ENCODE measurements around the gene NSD2. TPM values are rescaled to one million over a fixed set of nuclear protein-coding genes. Genes with fewer than 3 reads are reported as not detected.

The NSD2 gene
- total RNA-seq, 1 donor from 2014 or later: 202 TPM

GRCh38 chr4:1948892-1949436 is 77.8 kb downstream of the NSD2 start:
- no peaks in the 10 kb centered on the region for H3K4me1 Mint-ChIP-seq (ENCODE audit: low read depth)
- no peak overlapping the region for H3K4me3 Mint-ChIP-seq
- no peaks in the 10 kb centered on the region for H3K9me3 Mint-ChIP-seq
- no peak for DNase-seq (ENCODE audit: low spot score)
- intact Hi-C loops (cut with micrococcal nuclease): no loop called here
- peaks cover 15% of the 10 kb centered on the region for H3K36me3 Mint-ChIP-seq (ENCODE audit: low read depth)
- H3K27ac Mint-ChIP-seq: peak overlapping the region; percentile 52
- H3K27me3 Mint-ChIP-seq (ENCODE audit: insufficient read depth): no peaks in the 10 kb centered on the region

DNA sequence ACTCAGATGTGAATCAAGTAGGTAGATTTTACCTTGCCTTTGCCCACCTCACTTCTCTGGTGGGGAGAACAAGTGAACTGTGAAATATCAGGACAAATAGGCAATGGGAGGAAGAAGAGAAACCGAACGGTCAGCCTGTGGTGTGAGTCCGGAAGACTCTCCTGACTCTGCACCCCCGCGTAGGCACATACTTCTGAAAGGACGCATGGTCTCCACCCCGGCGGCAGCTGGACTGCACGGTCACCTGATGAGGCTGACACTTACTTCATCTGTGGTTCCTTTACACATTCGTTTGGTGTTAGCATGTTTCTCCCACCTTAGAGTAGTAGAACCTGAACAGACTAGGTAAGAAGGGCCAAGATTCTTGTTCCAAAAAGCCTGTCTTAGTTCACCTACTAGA is 79.2 kb downstream of the NSD2 start:
- Mint-ChIP-seq H3K27me3 (ENCODE audit: insufficient read depth) (no peaks in the 10 kb centered on the region), H3K4me1 (ENCODE audit: low read depth) (no peaks in the 10 kb centered on the region), H3K27ac (no peak overlapping the region), H3K9me3 (no peaks in the 10 kb centered on the region), H3K4me3 (no peak overlapping the region), H3K36me3 (ENCODE audit: low read depth) (peaks cover 19% of the 10 kb centered on the region)
- no peak for DNase-seq (ENCODE audit: low spot score)
- intact Hi-C loops (cut with micrococcal nuclease): no loop called here

DNA sequence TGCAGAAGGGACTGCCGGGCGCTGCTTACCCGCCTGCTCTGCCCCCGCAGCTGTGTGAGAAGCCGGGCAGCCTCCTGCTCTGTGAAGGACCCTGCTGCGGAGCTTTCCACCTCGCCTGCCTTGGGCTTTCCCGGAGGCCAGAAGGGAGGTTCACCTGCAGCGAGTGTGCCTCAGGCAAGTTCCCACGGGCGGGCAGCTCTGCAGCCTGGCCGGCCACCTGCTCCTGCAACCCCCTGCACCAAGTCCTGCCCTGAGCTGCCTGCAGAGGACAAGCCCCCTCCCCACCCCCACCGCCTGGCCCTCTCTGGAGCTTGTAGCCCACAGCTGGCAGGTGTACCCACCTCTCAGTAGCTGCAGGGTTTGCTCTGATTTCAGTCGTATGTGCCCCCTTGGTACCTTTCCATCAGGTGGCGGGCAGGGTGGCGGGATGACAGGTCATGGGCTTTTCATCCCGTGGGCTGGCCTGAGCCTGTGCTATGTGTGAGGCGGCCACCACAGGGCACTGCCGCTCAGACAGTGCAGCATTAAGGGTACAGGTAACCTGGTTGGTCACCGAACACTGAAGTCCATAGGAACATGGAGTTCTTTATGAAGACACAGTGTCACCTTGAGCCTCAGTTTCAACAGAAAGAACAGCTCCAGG is 81.0 kb downstream of the NSD2 start:
- no peaks in the 10 kb centered on the region for H3K27me3 Mint-ChIP-seq (ENCODE audit: insufficient read depth)
- peaks cover 28% of the 10 kb centered on the region for H3K36me3 Mint-ChIP-seq (ENCODE audit: low read depth)

DNA sequence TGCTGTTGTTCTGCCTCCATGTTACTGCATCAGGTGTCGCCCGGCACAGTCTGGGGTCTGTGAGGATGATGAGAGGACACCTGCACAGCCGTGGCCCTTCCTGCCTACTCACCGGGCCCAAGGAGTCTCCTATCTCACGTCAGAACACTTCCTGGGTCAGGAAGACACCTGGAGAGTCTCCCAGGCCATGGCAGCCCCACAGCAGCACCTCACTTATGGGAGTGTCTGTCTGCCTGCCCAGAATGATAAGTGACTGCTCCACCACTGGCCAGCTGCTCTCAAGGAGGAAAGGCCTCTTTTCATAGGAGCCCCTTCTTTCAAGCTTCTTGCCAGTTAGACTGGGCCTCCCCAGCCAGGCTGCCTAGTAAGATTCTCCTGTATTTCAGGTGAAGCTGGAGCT is 81.5 kb downstream of the NSD2 start:
- H3K4me3 Mint-ChIP-seq: no peak overlapping the region
- no peak for DNase-seq (ENCODE audit: low spot score)

More for the DNA sequence above, 81.0 kb downstream of the NSD2 start:
- no peak for DNase-seq (ENCODE audit: low spot score)
- intact Hi-C loops (cut with micrococcal nuclease): no loop called here
- Mint-ChIP-seq H3K9me3 (no peaks in the 10 kb centered on the region), H3K4me1 (ENCODE audit: low read depth) (no peaks in the 10 kb centered on the region), H3K27ac (no peak overlapping the region), H3K4me3 (no peak overlapping the region)

DNA sequence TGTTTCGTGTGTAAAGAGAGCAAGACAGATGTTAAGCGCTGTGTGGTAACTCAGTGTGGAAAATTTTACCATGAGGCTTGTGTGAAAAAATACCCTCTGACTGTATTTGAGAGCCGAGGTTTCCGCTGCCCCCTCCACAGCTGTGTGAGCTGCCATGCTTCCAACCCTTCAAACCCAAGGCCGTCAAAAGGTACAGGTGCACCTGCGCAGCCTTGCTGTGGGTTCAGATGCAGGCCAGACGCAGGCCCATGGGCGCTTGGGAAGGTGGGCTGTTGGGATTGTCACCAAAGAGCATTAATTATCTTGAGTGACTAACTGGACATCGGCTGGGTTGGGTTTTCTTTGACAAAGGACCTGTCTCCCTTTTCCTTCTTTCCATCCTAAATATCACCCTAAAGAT is 82.1 kb downstream of the NSD2 start:
- no peak for DNase-seq (ENCODE audit: low spot score)
- no peak overlapping the region for H3K4me3 Mint-ChIP-seq
- peaks cover 36% of the 10 kb centered on the region for H3K36me3 Mint-ChIP-seq (ENCODE audit: low read depth)
- H3K27ac Mint-ChIP-seq: no peak overlapping the region
- intact Hi-C loops (cut with micrococcal nuclease): no loop called here
- no peaks in the 10 kb centered on the region for H3K4me1 Mint-ChIP-seq (ENCODE audit: low read depth)
- no peaks in the 10 kb centered on the region for H3K27me3 Mint-ChIP-seq (ENCODE audit: insufficient read depth)
- H3K9me3 Mint-ChIP-seq: no peaks in the 10 kb centered on the region

More for the DNA sequence above, 81.5 kb downstream of the NSD2 start:
- Mint-ChIP-seq H3K4me1 (ENCODE audit: low read depth) (no peaks in the 10 kb centered on the region), H3K36me3 (ENCODE audit: low read depth) (peaks cover 30% of the 10 kb centered on the region), H3K27me3 (ENCODE audit: insufficient read depth) (no peaks in the 10 kb centered on the region), H3K9me3 (no peaks in the 10 kb centered on the region), H3K27ac (no peak overlapping the region)
- intact Hi-C loops (cut with micrococcal nuclease): no loop called here

- no peak for DNase-seq (ENCODE audit: low spot score)
- no peaks in the 10 kb centered on the region for H3K9me3 Mint-ChIP-seq
- H3K27ac Mint-ChIP-seq: no peak overlapping the region
- H3K27me3 Mint-ChIP-seq (ENCODE audit: insufficient read depth): no peaks in the 10 kb centered on the region
- H3K4me3 Mint-ChIP-seq: no peak overlapping the region
- H3K4me1 Mint-ChIP-seq (ENCODE audit: low read depth): no peaks in the 10 kb centered on the region
- intact Hi-C loops (cut with micrococcal nuclease): loop anchor here (5.0 kb wide), 1 partner anchor 34 kb away; no protein-coding TSS in a partner anchor
- H3K36me3 Mint-ChIP-seq (ENCODE audit: low read depth): peaks cover 58% of the 10 kb centered on the region
Measured at GRCh38 chr4:1956631-1957030, 85.4 kb downstream of the NSD2 start.

GRCh38 chr4:1958276-1959103 is 87.3 kb downstream of the NSD2 start:
- H3K27me3 Mint-ChIP-seq (ENCODE audit: insufficient read depth): no peaks in the 10 kb centered on the region
- no peaks in the 10 kb centered on the region for H3K9me3 Mint-ChIP-seq
- H3K27ac Mint-ChIP-seq: no peak overlapping the region
- no peak overlapping the region for H3K4me3 Mint-ChIP-seq
- intact Hi-C loops (cut with micrococcal nuclease): loop anchor here (5.0 kb wide), 1 partner anchor 36 kb away; no protein-coding TSS in a partner anchor
- H3K36me3 Mint-ChIP-seq (ENCODE audit: low read depth): peaks cover 62% of the 10 kb centered on the region
- H3K4me1 Mint-ChIP-seq (ENCODE audit: low read depth): no peaks in the 10 kb centered on the region
- no peak for DNase-seq (ENCODE audit: low spot score)

DNA sequence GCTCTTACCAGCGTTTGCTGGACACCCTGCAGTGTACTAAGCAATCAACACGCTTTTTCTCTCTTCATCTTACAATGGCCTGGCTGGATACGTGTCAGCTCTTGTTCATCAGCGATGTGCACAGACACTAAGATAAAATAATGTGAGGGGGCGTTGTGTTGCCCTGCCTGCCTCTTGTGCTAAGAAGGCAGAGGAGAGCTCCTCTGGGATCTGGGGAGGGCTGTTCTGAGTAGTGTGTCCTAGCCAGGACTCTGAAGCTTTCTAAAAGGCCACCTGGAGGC is 87.9 kb downstream of the NSD2 start:
- H3K36me3 Mint-ChIP-seq (ENCODE audit: low read depth): peaks cover 65% of the 10 kb centered on the region
- no peaks in the 10 kb centered on the region for H3K27me3 Mint-ChIP-seq (ENCODE audit: insufficient read depth)
- no peaks in the 10 kb centered on the region for H3K9me3 Mint-ChIP-seq
- no peak overlapping the region for H3K4me3 Mint-ChIP-seq
- no peaks in the 10 kb centered on the region for H3K4me1 Mint-ChIP-seq (ENCODE audit: low read depth)
- no peak overlapping the region for H3K27ac Mint-ChIP-seq
- no peak for DNase-seq (ENCODE audit: low spot score)
- intact Hi-C loops (cut with micrococcal nuclease): loop anchor here (5.0 kb wide), 1 partner anchor 37 kb away; no protein-coding TSS in a partner anchor

DNA sequence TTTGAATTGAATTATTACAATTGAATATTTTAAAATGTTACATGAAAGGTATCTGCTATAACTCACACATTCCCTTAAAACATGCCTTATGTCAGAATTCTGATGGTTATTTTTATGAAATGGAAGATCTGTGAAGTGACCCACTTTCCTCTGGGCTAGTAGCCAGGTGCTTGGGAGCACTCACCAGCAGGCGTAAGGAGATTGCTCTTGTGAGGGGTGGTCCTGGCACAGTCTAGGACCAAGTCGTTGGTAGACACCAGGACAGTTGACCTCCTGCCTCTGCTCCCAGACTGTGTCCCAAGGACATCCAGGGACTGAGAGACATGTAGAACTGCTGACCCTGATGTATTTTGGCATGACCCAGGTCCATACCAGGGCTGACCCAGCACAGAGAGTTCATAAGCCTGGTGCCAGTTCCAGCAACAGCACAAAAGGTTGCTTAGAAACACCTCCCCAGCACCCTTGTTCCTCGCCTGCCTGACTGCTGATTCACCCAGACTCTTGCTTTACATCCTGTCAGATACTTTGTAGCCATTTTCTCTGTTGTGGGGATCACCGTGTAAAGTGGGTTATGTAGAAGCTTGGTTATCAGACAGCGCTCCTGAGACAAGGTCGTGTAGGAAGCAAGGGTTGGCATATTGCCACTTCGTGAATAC is 89.1 kb downstream of the NSD2 start:
- Mint-ChIP-seq H3K27me3 (ENCODE audit: insufficient read depth) (no peaks in the 10 kb centered on the region), H3K4me1 (ENCODE audit: low read depth) (no peaks in the 10 kb centered on the region), H3K27ac (no peak overlapping the region), H3K4me3 (no peak overlapping the region), H3K9me3 (no peaks in the 10 kb centered on the region), H3K36me3 (ENCODE audit: low read depth) (peaks cover 69% of the 10 kb centered on the region)
- DNase-seq (ENCODE audit: low spot score): no peak
- intact Hi-C loops (cut with micrococcal nuclease): no loop called here

- Mint-ChIP-seq H3K27ac (no peak overlapping the region), H3K4me3 (no peak overlapping the region), H3K4me1 (ENCODE audit: low read depth) (no peaks in the 10 kb centered on the region), H3K36me3 (ENCODE audit: low read depth) (peaks cover 70% of the 10 kb centered on the region), H3K27me3 (ENCODE audit: insufficient read depth) (no peaks in the 10 kb centered on the region), H3K9me3 (no peaks in the 10 kb centered on the region)
- DNase-seq (ENCODE audit: low spot score): no peak
- intact Hi-C loops (cut with micrococcal nuclease): no loop called here
Measured at GRCh38 chr4:1961038-1961437, 89.8 kb downstream of the NSD2 start.

DNA sequence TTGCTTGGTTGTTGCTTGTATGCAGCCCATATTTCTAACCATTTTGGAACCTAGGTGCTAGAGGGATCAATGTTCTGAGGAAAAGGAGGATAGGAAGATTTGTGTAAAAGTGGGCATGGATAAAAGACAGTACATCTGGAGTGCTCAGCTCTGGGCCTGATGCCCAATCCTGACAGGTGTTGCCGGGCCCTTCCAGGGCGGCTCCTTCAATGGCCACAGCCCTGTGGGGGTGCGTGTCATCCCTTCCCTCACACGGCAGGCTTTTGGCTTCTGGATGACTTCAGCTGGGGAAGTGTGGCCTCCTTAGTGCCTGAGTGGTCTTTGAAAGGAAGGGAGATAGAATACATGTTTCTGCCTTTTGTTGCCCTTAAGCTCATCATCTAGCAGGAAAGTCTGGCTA is 90.4 kb downstream of the NSD2 start:
- Mint-ChIP-seq H3K4me3 (no peak overlapping the region), H3K36me3 (ENCODE audit: low read depth) (peaks cover 70% of the 10 kb centered on the region), H3K27me3 (ENCODE audit: insufficient read depth) (no peaks in the 10 kb centered on the region), H3K9me3 (no peaks in the 10 kb centered on the region), H3K27ac (no peak overlapping the region), H3K4me1 (ENCODE audit: low read depth) (no peaks in the 10 kb centered on the region)
- no peak for DNase-seq (ENCODE audit: low spot score)
- intact Hi-C loops (cut with micrococcal nuclease): no loop called here

GRCh38 chr4:1962980-1963379 is 91.8 kb downstream of the NSD2 start:
- intact Hi-C loops (cut with micrococcal nuclease): no loop called here
- Mint-ChIP-seq H3K27ac (no peak overlapping the region), H3K4me1 (ENCODE audit: low read depth) (no peaks in the 10 kb centered on the region), H3K27me3 (ENCODE audit: insufficient read depth) (no peaks in the 10 kb centered on the region), H3K9me3 (no peaks in the 10 kb centered on the region), H3K4me3 (no peak overlapping the region), H3K36me3 (ENCODE audit: low read depth) (peaks cover 69% of the 10 kb centered on the region)
- DNase-seq (ENCODE audit: low spot score): no peak

DNA sequence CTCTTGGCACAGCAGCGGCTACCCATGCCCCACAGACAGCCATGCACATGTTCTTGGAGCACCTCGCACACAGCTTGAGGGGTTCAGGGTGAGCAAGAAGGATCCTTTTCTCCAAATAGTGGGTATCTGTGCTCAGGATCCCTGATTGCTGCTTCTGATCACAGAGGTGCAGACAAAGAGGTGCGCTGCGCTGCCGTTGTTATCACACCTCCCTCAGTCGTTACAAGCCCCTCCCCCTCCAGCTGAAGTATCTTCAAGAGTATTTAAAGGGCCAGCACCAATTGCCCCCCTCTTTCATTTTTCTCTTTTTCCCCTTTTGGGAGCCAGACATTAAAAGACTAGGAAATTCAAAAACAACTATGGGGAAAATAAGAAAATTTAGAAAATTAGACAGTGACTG is 93.2 kb downstream of the NSD2 start:
- H3K4me1 Mint-ChIP-seq (ENCODE audit: low read depth): no peaks in the 10 kb centered on the region
- intact Hi-C loops (cut with micrococcal nuclease): no loop called here

More for the DNA sequence above, 93.2 kb downstream of the NSD2 start:
- no peak for DNase-seq (ENCODE audit: low spot score)
- Mint-ChIP-seq H3K36me3 (ENCODE audit: low read depth) (peaks cover 66% of the 10 kb centered on the region), H3K9me3 (no peaks in the 10 kb centered on the region), H3K27me3 (ENCODE audit: insufficient read depth) (no peaks in the 10 kb centered on the region), H3K4me3 (no peak overlapping the region), H3K27ac (no peak overlapping the region)
